ENCODE measurements around the gene ARL6IP4. TPM values are rescaled to one million over a fixed set of nuclear protein-coding genes. Genes with fewer than 3 reads are reported as not detected.

Gene ARL6IP4
- total RNA-seq, result 100 to 1,000 TPM; 127 to 171 (median 128) TPM
- long read RNA-seq, donor 1, transcript ARL6IP4-201 (6 exons, 1,644 nt), result minor isoform, 20 of 280 reads
- long read RNA-seq, donor 1, transcript ARL6IP4-210 (6 exons, 1,491 nt), result minor isoform, 22 of 280 reads
- long read RNA-seq, donor 1, transcript ARL6IP4-220 (6 exons, 1,591 nt), result major isoform, 26 of 280 reads
- long read RNA-seq, donor 1, transcript ARL6IP4-208 (6 exons, 796 nt), result minor isoform, 22 of 280 reads
- long read RNA-seq, donor 1, partial matches to known transcripts, result 48 of 280 reads
- long read RNA-seq, donor 1, other reads (novel, unspliced or antisense), result 130 of 280 reads
- long read RNA-seq, donor 2, transcript ARL6IP4-210 (6 exons, 1,491 nt), result minor isoform, 12 of 117 reads
- long read RNA-seq, donor 2, transcript ARL6IP4-201 (6 exons, 1,644 nt), result minor isoform, 13 of 117 reads
- long read RNA-seq, donor 2, transcript ARL6IP4-220 (6 exons, 1,591 nt), result major isoform, 43 of 117 reads
- long read RNA-seq, donor 2, partial matches to known transcripts, result 10 of 117 reads
- long read RNA-seq, donor 2, other reads (novel, unspliced or antisense), result 38 of 117 reads

- peak; percentile 86 for ATAC-seq
- DNase-seq, result peak; percentile 73 to 82 (median 80)
- no peaks in the 10 kb centered on the region for H3K9me3 ChIP-seq
- peak within 1 kb of the TSS; percentile 95 for H3K4me3 ChIP-seq
- peaks cover 36% of the 10 kb centered on the region for H3K4me1 ChIP-seq (ENCODE audit: low read depth)
- TF ChIP-seq CTCF (IDR thresholded peaks at IDR 0.05), result no peak
- H3K36me3 ChIP-seq (ENCODE audit: low read depth), result no peaks in the 10 kb centered on the region
- intact Hi-C loops (cut with DNase I, micrococcal nuclease), result loop anchor here in 1 of 2 donors (10.0 kb wide), 1 partner anchor 164 kb away; no protein-coding TSS in a partner anchor
Measured at GRCh38 chr12:122980183-122981035, at the start of gene ARL6IP4. TSS of gene ARL6IP4 (plus strand) at chr12:122980681. CDS start at chr12:122981140, 459 bp downstream.

- Histone ChIP-seq H3K4me3 (no peak overlapping the region), H3K9me3 (no peaks in the 10 kb centered on the region), H3K4me1 (ENCODE audit: low read depth) (no peaks in the 10 kb centered on the region), H3K36me3 (ENCODE audit: low read depth) (no peaks in the 10 kb centered on the region)
- DNase-seq (no peak), ATAC-seq (peak; percentile 25)
- TF ChIP-seq CTCF (IDR thresholded peaks at IDR 0.05), result no peak
- intact Hi-C loops (cut with DNase I, micrococcal nuclease), result no loop called here
Measured at GRCh38 chr12:122932207-122932606, 48.3 kb upstream of the ARL6IP4 start.

GRCh38 chr12:122934722-122935121 lies 45.8 kb upstream of the ARL6IP4 start:
- Histone ChIP-seq H3K4me3 (no peak overlapping the region), H3K36me3 (ENCODE audit: low read depth) (no peaks in the 10 kb centered on the region), H3K4me1 (ENCODE audit: low read depth) (no peaks in the 10 kb centered on the region), H3K9me3 (no peaks in the 10 kb centered on the region)
- TF ChIP-seq CTCF (IDR thresholded peaks at IDR 0.05), result no peak
- no peak for ATAC-seq
- intact Hi-C loops (cut with DNase I, micrococcal nuclease), result no loop called here
- no peak for DNase-seq

GRCh38 chr12:122935318-122935717 lies 45.2 kb upstream of the ARL6IP4 start:
- H3K4me1 ChIP-seq (ENCODE audit: low read depth), result no peaks in the 10 kb centered on the region
- no peak for TF ChIP-seq CTCF (IDR thresholded peaks at IDR 0.05)
- ATAC-seq (no peak), DNase-seq (no peak)
- no peaks in the 10 kb centered on the region for H3K9me3 ChIP-seq
- no peaks in the 10 kb centered on the region for H3K36me3 ChIP-seq (ENCODE audit: low read depth)
- intact Hi-C loops (cut with DNase I, micrococcal nuclease), result no loop called here
- no peak overlapping the region for H3K4me3 ChIP-seq

GRCh38 chr12:122937622-122938091 lies 42.8 kb upstream of the ARL6IP4 start:
- intact Hi-C loops (cut with DNase I, micrococcal nuclease), result no loop called here
- no peaks in the 10 kb centered on the region for H3K36me3 ChIP-seq (ENCODE audit: low read depth)
- no peaks in the 10 kb centered on the region for H3K9me3 ChIP-seq
- no peaks in the 10 kb centered on the region for H3K4me1 ChIP-seq (ENCODE audit: low read depth)
- DNase-seq (no peak), ATAC-seq (no peak)
- no peak for TF ChIP-seq CTCF (IDR thresholded peaks at IDR 0.05)
- no peak overlapping the region for H3K4me3 ChIP-seq
